NCI-H345 treated with DMSO at 0.1 percent for 48 hours (cell line): Measurements from ENCODE around the gene PRDX6.
"Not testable (repeated sequence)": the region's sequence is repeated elsewhere in the genome, so short reads cannot be mapped to it uniquely, and the experiment has no call there.

Experiments
- DNase-seq: peaks from one replicate; lab custom pipeline; 2025; ENCODE audit not compliant: unreplicated experiment; lab: John Stamatoyannopoulos, UW

PRDX6 gene

GRCh38 chr1:173464185-173464584 lies 12.9 kb upstream of the PRDX6 start:
- DNase-seq, result not testable (repeated sequence)

- DNase-seq, result no peak
These were observed 9.7 kb upstream of the PRDX6 start for GRCh38 chr1:173467426-173467825.

GRCh38 chr1:173469656-173470055 lies 7.5 kb upstream of the PRDX6 start:
- no peak for DNase-seq

GRCh38 chr1:173470608-173471007 lies 6.5 kb upstream of the PRDX6 start:
- DNase-seq, result no peak

- DNase-seq, result no peak
These were observed 3.5 kb upstream of the PRDX6 start for GRCh38 chr1:173473599-173474011.

GRCh38 chr1:173474097-173474779 lies 2.9 kb upstream of the PRDX6 start:
- no peak for DNase-seq

- not testable (repeated sequence) for DNase-seq
These were observed 2.2 kb upstream of the PRDX6 start for GRCh38 chr1:173474780-173475421.

GRCh38 chr1:173475564-173476196 lies 1.5 kb upstream of the PRDX6 start:
- DNase-seq, result no peak

GRCh38 chr1:173476197-173476664 lies 904 bp upstream of the PRDX6 start:
- DNase-seq, result no peak

GRCh38 chr1:173476665-173477285 lies 360 bp upstream of the PRDX6 start:
- peak; percentile 77 for DNase-seq

GRCh38 chr1:173478094-173478674 lies 1.0 kb downstream of the PRDX6 start:
- no peak for DNase-seq

GRCh38 chr1:173479649-173480048 lies 2.5 kb downstream of the PRDX6 start:
- DNase-seq, result no peak

- no peak for DNase-seq
These were observed 4.1 kb downstream of the PRDX6 start for GRCh38 chr1:173481195-173481772.

GRCh38 chr1:173482683-173483082 lies 5.5 kb downstream of the PRDX6 start:
- DNase-seq, result no peak

- DNase-seq, result no peak
These were observed 7.1 kb downstream of the PRDX6 start for GRCh38 chr1:173484276-173484675.

- DNase-seq, result no peak
These were observed 8.3 kb downstream of the PRDX6 start for GRCh38 chr1:173485401-173485800.

- no peak for DNase-seq
These were observed 10.9 kb downstream of the PRDX6 start for GRCh38 chr1:173488001-173488400.

- no peak for DNase-seq
These were observed 12.0 kb downstream of the PRDX6 start for GRCh38 chr1:173489149-173489600.

GRCh38 chr1:173489929-173490328 lies 12.8 kb downstream of the PRDX6 start:
- no peak for DNase-seq

GRCh38 chr1:173491508-173491907 lies 14.4 kb downstream of the PRDX6 start:
- DNase-seq, result no peak

GRCh38 chr1:173493125-173493524 lies 16.0 kb downstream of the PRDX6 start:
- DNase-seq, result not testable (repeated sequence)
